GM21619 (cell line): ENCODE results near the gene CACNA1C.

Source experiments
- ATAC-seq: cut with Tn5 transposase; IDR thresholded peaks from one replicate; pipeline ENCODE4 v1.9.1; 2021; ENCODE audit not compliant: unreplicated experiment

The CACNA1C gene

GRCh38 chr12:2312175-2312574 lies 259.4 kb downstream of the CACNA1C start:
- ATAC-seq: no peak

- ATAC-seq: no peak
These were observed 260.0 kb downstream of the CACNA1C start for GRCh38 chr12:2312770-2313169.

- no peak for ATAC-seq
These were observed 261.7 kb downstream of the CACNA1C start for GRCh38 chr12:2314492-2314891.

DNA sequence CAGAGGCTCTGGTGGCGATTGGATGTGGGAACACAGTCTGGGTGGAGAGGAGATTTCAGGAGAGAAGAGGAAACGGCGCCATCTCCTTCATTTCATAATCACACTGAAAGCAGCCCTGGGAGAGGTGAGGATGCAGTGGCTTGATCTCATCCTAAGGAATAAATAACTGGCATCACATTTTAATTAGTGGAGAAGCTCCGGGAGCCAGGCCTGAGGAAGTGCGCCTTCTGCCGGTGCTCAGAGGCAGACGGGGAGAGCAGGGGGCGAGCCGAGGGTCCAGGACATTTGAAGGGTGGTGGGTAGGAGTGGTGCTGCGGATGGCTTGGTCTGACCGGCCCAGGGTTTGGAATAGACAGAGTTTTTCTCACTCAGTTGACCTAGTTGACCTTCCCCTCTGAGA lies 265.0 kb downstream of the CACNA1C start:
- no peak for ATAC-seq

DNA sequence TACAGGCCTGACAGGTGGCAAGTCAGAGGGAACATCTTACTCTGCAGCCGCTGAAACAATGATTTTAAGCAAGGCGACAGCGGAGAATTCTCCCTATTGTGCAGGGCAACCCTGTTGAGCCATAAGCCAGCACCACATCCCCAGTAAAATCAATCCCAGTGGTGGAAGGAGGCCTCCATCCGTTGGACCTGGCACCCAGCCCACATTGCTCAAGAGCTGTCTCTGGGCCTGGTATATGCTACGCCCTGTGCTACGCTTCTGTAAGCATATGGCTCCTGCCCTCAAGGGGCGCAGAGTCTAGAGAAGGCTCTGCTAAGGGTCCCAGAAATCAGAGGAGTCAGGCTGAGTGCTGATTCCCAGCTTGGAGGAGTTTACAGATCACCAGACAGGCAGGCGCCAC lies 265.5 kb downstream of the CACNA1C start:
- no peak for ATAC-seq

DNA sequence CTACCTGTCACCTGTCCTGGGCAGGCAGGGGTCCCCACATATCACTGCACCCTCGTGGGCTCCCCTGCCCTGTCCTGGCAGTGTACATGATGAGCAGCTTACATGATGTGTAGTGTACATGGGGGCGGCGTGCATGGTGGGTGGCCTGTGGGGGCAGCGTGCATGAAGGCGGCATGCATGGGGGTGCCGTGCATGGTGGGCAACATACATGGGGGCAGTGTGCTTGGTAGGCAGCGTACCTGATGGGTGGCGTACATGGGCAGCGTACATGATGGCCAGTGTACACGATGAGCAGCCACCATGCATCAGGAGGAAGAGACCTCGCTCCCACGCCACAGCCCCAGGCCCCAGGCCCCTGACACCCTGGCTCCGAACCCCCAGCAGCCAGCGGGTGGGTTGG lies 266.3 kb downstream of the CACNA1C start:
- ATAC-seq: no peak

DNA sequence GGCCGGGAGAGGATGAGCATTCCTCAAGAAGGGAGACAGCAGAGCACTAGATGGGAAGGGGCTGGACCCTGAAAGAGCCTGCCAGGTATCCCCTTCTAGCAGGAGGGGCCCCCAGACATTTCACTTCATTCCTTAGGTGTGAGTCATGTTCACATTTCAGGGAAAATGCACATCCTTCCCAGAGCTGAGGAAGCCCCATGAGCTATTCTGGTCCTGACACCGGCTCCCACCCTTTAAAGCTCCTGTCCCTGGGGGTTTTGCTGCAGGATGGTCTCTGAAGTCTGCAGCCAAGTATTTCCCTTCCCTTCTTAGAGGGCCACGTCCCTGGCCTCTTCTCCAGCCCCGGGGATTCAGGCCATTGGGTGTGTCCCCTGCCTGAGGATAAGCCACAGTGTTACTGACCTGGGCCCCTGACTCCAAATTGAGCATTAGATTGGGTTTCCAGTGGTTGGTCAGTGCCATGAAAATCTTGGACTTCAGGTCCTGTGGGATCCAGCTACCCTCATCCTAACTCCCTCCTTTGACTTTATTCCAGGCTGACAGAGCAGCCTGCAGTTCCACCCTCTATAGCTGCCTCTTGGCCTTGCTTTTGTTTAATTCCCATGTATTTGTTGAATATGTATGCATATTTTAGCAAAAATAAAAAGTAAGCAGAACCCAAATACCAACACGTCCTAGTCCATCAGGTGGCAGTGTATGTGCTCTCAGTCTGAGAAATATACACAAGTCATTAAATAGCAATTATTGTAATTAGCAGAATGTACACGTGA lies 267.1 kb downstream of the CACNA1C start:
- ATAC-seq: no peak

GRCh38 chr12:2320841-2321240 lies 268.1 kb downstream of the CACNA1C start:
- ATAC-seq: no peak

DNA sequence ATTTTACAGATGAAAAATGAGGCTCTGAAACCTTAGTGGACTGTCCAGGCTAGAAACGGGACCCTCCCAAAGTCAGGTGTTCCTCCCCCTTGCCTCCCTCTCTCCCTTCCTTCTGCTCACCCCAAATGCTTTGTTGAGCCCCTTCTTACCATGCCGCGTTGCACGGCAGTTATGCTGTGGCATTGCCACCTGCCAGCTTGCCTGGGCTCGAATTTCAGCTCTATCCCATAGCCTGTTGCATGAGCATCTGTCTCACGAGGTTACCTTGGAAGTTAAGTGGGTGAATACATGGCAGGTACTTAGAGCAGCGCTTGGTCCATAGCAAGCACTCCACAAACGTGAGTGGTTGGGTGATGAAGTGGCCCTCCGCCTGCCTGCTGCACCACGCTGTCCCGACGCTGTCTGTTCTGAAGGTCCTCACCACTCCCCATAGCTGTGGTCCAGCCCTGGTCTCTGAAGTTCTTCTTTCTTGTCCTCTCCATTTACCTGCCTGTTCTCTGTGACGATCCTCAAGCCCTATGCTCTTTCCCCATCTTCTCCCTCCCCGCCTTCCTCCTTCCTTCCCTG lies 269.9 kb downstream of the CACNA1C start:
- no peak for ATAC-seq

DNA sequence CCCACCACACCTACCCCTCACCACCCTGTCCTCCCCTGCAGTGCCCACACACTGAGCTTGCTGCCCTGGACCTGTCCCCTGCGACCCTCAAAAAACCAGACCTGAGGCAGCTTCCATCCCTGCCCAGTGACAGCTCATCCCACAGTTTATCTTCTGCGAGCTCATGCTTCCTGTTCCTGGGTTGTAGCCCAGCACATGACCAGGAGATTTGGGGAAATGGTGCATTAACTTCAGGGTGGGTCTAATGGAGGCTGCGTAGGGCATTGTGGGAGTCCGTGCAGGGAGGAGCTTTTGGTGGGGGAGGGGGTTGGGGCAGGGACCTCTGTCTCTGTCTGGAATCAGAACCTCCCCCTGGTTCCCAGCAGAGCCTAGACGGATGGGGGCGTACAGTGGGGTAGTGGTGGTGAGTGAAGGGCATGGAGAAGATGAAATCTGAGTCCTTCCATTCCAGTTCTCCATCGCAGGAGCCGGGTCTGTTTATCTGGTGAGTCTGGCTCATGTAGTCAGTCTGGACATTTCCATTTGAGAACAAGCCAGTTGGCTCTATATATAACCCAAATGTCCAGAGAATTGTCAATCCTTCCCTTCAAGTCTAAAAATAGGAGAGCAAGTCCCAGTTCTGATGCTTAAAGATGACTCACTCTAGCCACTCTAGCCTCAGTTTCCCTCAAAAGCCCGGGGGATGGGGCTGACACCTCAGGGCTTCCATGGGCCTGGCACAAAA lies 270.9 kb downstream of the CACNA1C start:
- no peak for ATAC-seq

- no peak for ATAC-seq
These were observed 271.6 kb downstream of the CACNA1C start for GRCh38 chr12:2324387-2324786.

DNA sequence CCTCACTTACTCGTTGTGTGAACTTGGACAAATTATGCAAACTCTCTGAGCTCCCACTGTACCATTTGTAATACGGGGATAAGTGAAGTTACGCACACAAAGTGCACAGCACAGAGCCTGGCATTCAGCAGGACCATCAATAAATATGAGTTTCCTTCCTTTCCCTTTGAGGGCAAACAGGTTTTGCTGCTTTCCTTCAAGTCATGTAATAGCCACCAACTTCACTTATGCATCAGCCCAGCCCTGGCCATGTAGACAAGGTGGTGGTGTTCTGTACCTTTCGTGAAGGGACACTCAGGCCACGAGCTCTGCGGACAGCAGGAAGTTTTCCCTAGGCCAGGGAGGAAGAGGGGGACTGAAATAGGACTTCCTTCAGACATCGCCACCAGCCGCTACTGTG lies 272.7 kb downstream of the CACNA1C start:
- no peak for ATAC-seq

DNA sequence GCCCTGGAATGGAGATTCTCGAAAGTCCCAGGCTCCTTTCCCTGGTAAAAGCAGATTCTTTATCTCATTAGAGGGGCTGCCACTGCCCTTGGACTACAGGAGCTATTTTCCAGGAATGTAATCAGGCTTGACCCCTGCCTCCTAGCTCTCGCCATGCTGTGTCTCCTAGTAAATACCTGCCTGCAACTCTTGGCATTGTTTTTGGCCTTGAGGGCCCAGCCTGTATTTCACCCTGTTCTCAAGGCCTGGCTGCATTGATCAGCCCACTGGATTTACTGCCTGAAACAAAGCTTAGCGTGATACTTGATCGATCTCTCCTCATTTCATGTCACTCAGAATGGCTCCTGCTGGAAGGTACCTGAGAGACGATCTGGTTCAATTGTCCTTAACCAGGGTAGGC lies 273.7 kb downstream of the CACNA1C start:
- ATAC-seq: no peak

GRCh38 chr12:2328661-2329060 lies 275.9 kb downstream of the CACNA1C start:
- ATAC-seq: no peak

DNA sequence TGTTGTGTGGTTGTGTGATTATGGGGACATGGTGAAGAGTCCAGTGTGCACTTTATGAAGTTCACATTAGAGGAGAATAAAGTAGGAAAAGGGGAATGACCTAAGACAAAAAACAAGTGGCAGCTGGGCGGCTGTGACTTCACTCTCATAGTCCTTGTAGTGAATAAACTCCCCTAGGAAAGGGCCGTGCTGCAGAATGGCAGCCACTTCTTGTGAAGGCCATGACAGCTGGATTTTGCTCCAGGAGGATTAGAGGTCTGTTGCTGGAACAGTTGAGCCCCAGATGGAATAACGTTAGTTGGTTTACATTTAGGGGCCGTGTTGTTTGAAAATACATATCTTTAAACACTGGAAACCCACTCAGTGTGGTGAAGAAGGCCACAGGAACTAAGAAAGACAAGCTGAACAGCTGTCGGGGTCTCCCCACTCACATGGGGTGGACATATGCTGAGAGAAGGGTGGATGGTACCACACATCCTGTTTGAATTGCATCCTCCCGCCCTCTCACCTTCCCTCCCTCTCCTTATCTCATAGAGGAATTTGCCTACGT lies 276.9 kb downstream of the CACNA1C start:
- no peak for ATAC-seq

DNA sequence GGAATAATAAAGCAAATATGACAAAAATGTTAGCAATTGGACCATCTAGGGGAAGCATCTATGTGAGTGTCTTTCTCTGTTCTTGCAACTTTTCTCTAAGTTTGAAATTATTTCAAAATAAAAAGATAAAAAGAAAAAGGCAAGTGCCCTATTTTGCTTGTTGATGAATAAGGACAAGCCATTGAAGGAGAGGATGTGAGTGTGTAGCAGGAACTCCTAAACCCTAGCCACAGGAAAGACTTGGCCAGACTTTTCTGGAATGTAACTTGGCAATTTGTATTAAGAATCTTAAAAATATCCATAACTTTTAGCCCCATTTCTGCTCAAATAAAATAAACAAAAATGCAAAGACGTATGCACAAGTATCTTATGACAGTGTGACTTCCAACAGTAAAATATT lies 279.4 kb downstream of the CACNA1C start:
- no peak for ATAC-seq

DNA sequence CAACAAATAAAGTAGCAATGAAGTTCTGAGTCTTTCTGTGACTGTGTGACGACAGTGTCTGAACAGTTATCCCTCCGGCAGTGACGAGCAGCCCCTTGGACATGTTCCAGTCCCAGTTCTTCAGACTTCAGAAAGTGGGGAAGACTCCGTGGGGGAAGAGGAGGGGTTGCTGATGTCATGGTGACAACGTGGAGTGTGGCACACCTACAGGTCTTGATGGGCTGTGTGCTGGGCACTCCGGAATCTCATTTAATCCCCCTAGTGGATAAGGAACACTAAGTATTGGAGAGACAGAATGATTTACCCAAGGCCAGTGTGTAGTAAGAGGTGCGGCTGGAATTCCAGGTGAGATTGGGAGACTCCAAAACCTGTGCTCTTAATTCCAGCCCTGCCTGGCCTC lies 280.2 kb downstream of the CACNA1C start:
- no peak for ATAC-seq

DNA sequence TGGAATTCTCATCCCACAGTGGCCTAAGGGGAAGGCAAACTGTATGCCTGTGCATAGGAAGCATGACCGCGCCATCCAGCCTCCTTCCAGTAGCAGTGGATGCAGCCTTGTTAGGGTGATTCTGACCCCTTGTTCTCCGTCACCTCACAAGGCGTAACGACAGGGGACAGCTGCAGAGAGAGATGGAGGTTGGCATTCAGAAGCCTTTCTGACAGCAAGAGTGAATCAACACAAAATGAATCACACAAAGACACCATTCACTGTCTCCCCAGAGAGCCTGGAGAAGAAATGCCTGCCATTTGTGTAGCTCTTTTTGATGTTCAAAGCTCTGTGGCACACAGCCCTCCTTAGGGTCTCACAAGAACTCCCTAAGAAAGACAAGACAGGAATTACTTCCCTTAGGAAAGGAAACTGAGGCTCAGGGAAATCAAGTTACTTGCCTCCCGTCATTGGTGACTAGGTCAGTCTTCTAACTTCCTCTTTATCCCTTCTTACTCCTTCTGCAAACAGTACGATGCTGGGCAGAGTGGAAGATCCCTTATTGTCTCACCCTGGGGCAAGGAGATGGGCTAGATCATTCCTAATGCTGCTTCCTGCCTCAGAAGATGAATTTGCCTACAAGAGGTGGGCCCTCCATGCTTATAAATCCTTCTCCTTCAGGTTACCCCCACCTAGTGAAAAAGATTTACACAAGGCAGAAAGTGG lies 280.9 kb downstream of the CACNA1C start:
- no peak for ATAC-seq

- no peak for ATAC-seq
These were observed 281.5 kb downstream of the CACNA1C start for GRCh38 chr12:2334271-2334670.

DNA sequence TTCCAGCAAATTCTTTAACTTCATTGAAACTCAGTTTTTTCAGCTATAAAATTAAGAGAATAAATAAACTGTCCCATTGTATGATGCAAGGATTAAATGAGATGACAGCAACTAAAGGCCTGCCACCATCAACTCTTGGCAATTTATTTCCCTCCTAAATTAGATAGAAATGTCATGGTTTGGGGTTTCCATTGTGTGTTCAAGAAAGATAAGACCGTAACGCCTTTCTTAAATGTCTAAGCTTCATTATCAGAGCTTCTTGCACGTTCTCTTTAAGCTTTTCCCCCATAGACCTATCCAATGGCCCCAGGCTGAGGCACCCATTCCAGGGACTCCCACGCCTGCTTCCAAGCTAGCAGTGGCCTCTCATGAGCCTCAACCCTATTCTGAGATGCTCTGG lies 281.9 kb downstream of the CACNA1C start:
- no peak for ATAC-seq

- no peak for ATAC-seq
These were observed 282.3 kb downstream of the CACNA1C start for GRCh38 chr12:2335109-2335508.
